DND-41 (cell line): ENCODE results near the gene CCR6.

Experiments used
- ATAC-seq: fragments of 200-7000 bp; cut with Tn5 transposase; 3 replicates; pipeline ENCODE4 v1.9.1; 2021; ENCODE audit warnings: low read depth; ENCODE audit not compliant: insufficient read depth
- DNase-seq: peaks from one replicate; pipeline ENCODE4 v3.0.0-alpha.2; 2020
- H2AFZ ChIP-seq: 2 replicates; pipeline ENCODE4 v1.6.0; 2012; ENCODE audit warnings: low read depth, low read length
- H3K27ac ChIP-seq: 2 replicates; pipeline ENCODE4 v1.5.1; 2012; ENCODE audit warnings: low read length, inconsistent platforms
- H3K27me3 ChIP-seq: fragments of 200-600 bp; sonication (generic); 2 replicates; pipeline ENCODE4 v1.6.0; 2012; ENCODE audit warnings: low read length, mild to moderate bottlenecking, inconsistent platforms; ENCODE audit not compliant: insufficient read depth, poor library complexity
- H3K36me3 ChIP-seq: 2 replicates; pipeline ENCODE4 v1.5.1; 2012; ENCODE audit warnings: low read length, inconsistent platforms; ENCODE audit not compliant: insufficient read depth
- H3K4me1 ChIP-seq: 2 replicates; pipeline ENCODE4 v1.5.1; 2012; ENCODE audit warnings: mild to moderate bottlenecking, low read length; ENCODE audit not compliant: insufficient read depth
- H3K4me2 ChIP-seq: 2 replicates; pipeline ENCODE4 v1.6.0; 2012; ENCODE audit warnings: mild to moderate bottlenecking, moderate library complexity, low read length, inconsistent platforms; ENCODE audit not compliant: insufficient read depth
- H3K4me3 ChIP-seq, 2 experiments: fragments of 200-600 bp in 1 of 2; shearing (Covaris generic) in 1 of 2; 2 replicates each; pipeline ENCODE4 v1.5.1; 2012 to 2016; ENCODE audit warnings: inconsistent platforms in 2 of 2, low read length in 2 of 2, mild to moderate bottlenecking in 2 of 2, low read depth in 1 of 2, moderate library complexity in 1 of 2
- H3K79me2 ChIP-seq: 2 replicates; pipeline ENCODE4 v1.6.0; 2012; ENCODE audit warnings: low read length, inconsistent platforms; ENCODE audit not compliant: insufficient read depth
- H3K9ac ChIP-seq: 2 replicates; pipeline ENCODE4 v1.6.0; 2012; ENCODE audit warnings: low read depth, mild to moderate bottlenecking, inconsistent platforms, low read length, moderate library complexity
- H3K9me3 ChIP-seq: 2 replicates; pipeline ENCODE4 v1.5.1; 2012; ENCODE audit warnings: low read length, moderate library complexity, mild to moderate bottlenecking, inconsistent platforms; ENCODE audit not compliant: insufficient read depth, severe bottlenecking
- H4K20me1 ChIP-seq: 2 replicates; pipeline ENCODE4 v1.6.0; 2012; ENCODE audit warnings: low read length; ENCODE audit not compliant: insufficient read depth
- EZH2 ChIP-seq: IDR thresholded peaks from 3 replicates; pipeline ENCODE4 v1.6.1; 2012; ENCODE audit warnings: borderline replicate concordance, low read depth, mild to moderate bottlenecking, moderate library complexity, low read length, inconsistent platforms; ENCODE audit not compliant: severe bottlenecking
- TF ChIP-seq, protein P1 (sequence below): IDR thresholded peaks from 2 replicates; pipeline ENCODE4 v1.5.1; 2012; ENCODE audit warnings: borderline replicate concordance, low read length, moderate library complexity, mild to moderate bottlenecking; ENCODE audit not compliant: poor library complexity, severe bottlenecking; ENCODE audit errors: extremely low read depth

CCR6 gene

DNA sequence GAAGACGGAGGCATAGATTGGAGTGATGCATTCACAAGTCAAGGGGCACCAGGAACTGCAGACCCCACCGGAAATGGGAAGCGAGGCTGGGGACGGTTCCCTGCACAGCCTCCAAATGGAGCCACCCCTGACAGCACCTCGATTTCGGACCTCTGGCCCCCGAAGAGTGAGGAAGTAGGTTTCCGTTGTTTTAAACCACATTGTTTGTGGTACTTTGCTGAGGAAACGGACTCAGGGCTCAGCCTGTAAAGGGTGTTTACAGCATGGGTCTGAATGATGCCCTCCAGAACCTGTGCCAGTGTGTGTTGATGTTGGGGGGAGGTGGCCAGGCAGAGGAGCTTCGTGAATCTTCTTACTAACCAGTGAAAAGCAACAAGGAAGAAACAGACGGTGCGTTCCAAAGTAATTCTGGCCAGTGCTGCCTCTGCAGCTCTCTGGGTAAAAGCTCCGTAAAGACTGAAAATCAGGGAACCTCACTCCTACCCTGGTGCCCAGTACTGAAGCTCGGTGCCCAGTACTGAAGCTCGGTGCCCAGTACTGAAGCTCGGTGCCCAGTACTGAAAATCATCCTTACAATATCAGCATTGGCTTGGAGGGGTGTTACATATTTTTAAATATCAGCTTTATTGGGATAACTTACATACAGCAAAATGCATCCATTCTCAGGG is 30.1 kb upstream of the CCR6 start:
- TF ChIP-seq, protein P1, sequence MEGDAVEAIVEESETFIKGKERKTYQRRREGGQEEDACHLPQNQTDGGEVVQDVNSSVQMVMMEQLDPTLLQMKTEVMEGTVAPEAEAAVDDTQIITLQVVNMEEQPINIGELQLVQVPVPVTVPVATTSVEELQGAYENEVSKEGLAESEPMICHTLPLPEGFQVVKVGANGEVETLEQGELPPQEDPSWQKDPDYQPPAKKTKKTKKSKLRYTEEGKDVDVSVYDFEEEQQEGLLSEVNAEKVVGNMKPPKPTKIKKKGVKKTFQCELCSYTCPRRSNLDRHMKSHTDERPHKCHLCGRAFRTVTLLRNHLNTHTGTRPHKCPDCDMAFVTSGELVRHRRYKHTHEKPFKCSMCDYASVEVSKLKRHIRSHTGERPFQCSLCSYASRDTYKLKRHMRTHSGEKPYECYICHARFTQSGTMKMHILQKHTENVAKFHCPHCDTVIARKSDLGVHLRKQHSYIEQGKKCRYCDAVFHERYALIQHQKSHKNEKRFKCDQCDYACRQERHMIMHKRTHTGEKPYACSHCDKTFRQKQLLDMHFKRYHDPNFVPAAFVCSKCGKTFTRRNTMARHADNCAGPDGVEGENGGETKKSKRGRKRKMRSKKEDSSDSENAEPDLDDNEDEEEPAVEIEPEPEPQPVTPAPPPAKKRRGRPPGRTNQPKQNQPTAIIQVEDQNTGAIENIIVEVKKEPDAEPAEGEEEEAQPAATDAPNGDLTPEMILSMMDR = no peak
- no peak for TF ChIP-seq EZH2
- H3K9me3 ChIP-seq = no peaks in the 10 kb centered on the region
- H3K4me1 ChIP-seq = no peaks in the 10 kb centered on the region
- no peaks in the 10 kb centered on the region for H3K79me2 ChIP-seq
- H3K4me3 ChIP-seq = no peak overlapping the region
- no peaks in the 10 kb centered on the region for H3K27me3 ChIP-seq
- ATAC-seq (no peak), DNase-seq (no peak)
- no peak overlapping the region for H3K9ac ChIP-seq
- no peak overlapping the region for H3K4me2 ChIP-seq
- no peaks in the 10 kb centered on the region for H3K36me3 ChIP-seq
- no peak overlapping the region for H3K27ac ChIP-seq
- no peak overlapping the region for H2AFZ ChIP-seq
- H4K20me1 ChIP-seq = no peaks in the 10 kb centered on the region

DNA sequence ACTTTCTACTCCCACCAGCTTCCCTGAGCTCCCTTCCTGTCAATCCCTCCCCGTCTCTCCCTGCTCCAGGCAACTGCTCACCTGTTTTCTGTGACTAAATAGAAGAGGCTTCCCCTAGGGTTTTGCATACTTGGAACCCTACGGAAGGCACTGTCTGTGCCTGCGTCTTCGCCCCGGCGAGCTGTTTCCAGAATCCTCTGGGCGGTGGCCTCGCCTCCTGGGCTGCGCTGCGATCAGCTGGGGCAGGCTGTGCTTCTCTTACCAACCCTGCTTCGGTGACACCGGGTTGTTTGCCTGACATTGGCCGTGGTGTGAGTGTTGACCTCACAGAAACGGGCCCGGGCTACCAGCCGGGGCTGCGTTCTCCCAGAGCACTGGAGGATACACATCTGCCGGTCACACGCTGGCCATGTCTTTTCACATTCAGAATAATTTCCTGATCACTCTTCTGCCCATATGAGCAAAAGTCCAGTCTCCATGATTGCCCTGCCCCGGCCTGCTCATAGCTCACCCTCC is 29.4 kb upstream of the CCR6 start:
- no peak for DNase-seq
- H3K4me1 ChIP-seq = no peaks in the 10 kb centered on the region
- TF ChIP-seq EZH2 = no peak
- TF ChIP-seq, protein P1 = no peak
- H3K9me3 ChIP-seq = no peaks in the 10 kb centered on the region
- no peaks in the 10 kb centered on the region for H3K27me3 ChIP-seq
- H3K79me2 ChIP-seq = no peaks in the 10 kb centered on the region
- no peak overlapping the region for H2AFZ ChIP-seq
- no peaks in the 10 kb centered on the region for H3K36me3 ChIP-seq
- no peak overlapping the region for H3K27ac ChIP-seq
- no peak overlapping the region for H3K9ac ChIP-seq
- no peak overlapping the region for H3K4me3 ChIP-seq
- no peaks in the 10 kb centered on the region for H4K20me1 ChIP-seq
- no peak for ATAC-seq
- no peak overlapping the region for H3K4me2 ChIP-seq

DNA sequence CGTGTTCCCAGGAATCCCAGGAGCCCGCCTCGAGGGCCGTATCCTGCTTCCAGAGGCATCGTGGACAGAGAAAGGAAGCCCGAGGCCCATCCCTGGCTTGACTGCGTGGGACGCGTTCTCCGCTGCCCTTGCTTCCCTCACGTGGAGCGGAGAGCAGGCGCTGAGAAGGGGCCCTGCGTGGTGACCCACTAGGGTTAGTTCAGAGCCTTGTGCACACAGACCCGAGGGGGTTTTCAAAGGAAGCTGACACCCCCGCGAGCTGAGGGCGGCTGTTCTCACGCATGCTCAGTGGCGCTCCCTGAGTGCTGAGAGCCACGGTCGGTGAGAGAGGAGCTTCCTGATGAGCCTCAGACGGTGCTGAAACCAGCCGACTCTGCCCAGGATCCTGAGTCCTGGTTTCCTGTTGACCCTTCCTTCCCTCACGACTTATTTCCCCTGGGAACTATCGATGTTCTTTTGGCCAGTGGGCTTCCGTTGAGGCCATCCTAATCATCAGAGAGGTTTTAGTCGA is 28.9 kb upstream of the CCR6 start:
- no peak overlapping the region for H2AFZ ChIP-seq
- DNase-seq = no peak
- no peak overlapping the region for H3K27ac ChIP-seq
- TF ChIP-seq, protein P1 = no peak
- no peak for TF ChIP-seq EZH2
- no peaks in the 10 kb centered on the region for H3K9me3 ChIP-seq
- H4K20me1 ChIP-seq = no peaks in the 10 kb centered on the region
- H3K36me3 ChIP-seq = no peaks in the 10 kb centered on the region
- H3K79me2 ChIP-seq = no peaks in the 10 kb centered on the region
- H3K4me1 ChIP-seq = no peaks in the 10 kb centered on the region
- H3K4me2 ChIP-seq = no peak overlapping the region
- no peak overlapping the region for H3K9ac ChIP-seq
- no peak overlapping the region for H3K4me3 ChIP-seq
- no peaks in the 10 kb centered on the region for H3K27me3 ChIP-seq
- ATAC-seq = no peak
